ENCODE measurements around the gene BRPF3. TPM values are rescaled to one million over a fixed set of nuclear protein-coding genes. Genes with fewer than 3 reads are reported as not detected.
"Not testable (repeated sequence)": the region's sequence is repeated elsewhere in the genome, so short reads cannot be mapped to it uniquely, and the experiment has no call there.

Gene BRPF3
- total RNA-seq, 1 experiment from 2014 or later, result 16.2 TPM

DNA sequence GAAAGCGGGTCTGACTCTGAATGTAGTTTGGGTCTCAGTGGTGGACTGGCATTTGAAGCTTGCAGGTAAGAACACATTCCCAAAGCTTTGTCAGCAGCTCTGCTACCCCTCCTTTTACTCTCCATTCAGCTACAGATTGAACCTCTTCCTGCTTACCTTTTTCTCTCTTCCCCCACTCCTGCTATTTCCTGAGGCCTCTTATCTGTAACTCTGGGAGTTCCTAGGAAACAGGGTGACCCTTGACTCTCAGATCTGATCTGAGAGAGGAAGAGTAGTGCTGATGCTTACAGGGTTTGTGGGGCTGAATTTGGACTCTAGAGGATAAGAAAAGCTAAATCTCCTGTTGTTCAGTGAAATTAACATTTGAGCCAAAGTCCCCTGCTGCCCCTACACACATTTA is 21.4 kb downstream of the BRPF3 start:
- Histone ChIP-seq H3K27ac (ENCODE audit: low read length) (no peak overlapping the region), H3K9ac (ENCODE audit: low read length) (no peak overlapping the region), H3K4me2 (ENCODE audit: low read depth, low read length, poor library complexity, severe bottlenecking) (no peak overlapping the region), H2AFZ (ENCODE audit: low read length) (no peak overlapping the region), H3K4me1 (ENCODE audit: low read length) (no peaks in the 10 kb centered on the region), H3K36me3 (ENCODE audit: insufficient read depth, low read length) (peaks cover 11% of the 10 kb centered on the region; the same call in 1 of the 2 replicates), H3K79me2 (ENCODE audit: low read length) (no peaks in the 10 kb centered on the region), H3K27me3 (ENCODE audit: low read length) (no peaks in the 10 kb centered on the region), H3K4me3 (ENCODE audit: low read length) (no peak overlapping the region), H3K9me2 (replicated peaks; ENCODE audit: insufficient read depth, low read length) (no peaks in the 10 kb centered on the region), H3K9me3 (ENCODE audit: low read length) (no peaks in the 10 kb centered on the region), H4K20me1 (ENCODE audit: insufficient read depth, low read depth, low read length) (no peaks in the 10 kb centered on the region)
- DNase-seq, result no peak

DNA sequence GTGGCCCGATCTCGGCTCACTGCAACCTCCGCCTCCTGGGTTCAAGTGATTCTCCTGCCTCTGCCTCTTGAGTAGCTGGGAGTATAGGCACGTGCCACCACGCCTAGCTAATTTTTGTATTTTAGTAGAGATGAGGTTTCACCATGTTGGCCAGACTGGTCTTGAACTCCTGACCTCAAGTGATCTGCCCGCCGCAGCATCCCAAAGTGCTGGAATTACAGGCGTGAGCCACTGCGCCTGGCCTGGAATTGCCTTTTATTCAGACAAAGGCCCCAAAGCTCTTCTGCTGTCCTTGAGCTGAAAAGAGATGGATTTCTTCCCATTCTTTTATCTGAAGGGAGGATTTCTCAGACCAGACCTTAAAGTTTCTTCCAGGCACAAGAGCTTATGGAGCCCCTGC is 22.0 kb downstream of the BRPF3 start:
- not testable (repeated sequence) for H2AFZ ChIP-seq (ENCODE audit: low read length); H3K9ac ChIP-seq (ENCODE audit: low read length); H3K4me1 ChIP-seq (ENCODE audit: low read length); DNase-seq; H3K79me2 ChIP-seq (ENCODE audit: low read length); H3K4me3 ChIP-seq (ENCODE audit: low read length); H3K27ac ChIP-seq (ENCODE audit: low read length); H3K9me2 ChIP-seq (replicated peaks; ENCODE audit: insufficient read depth, low read length); H3K9me3 ChIP-seq (ENCODE audit: low read length); H4K20me1 ChIP-seq (ENCODE audit: insufficient read depth, low read depth, low read length); H3K27me3 ChIP-seq (ENCODE audit: low read length); H3K4me2 ChIP-seq (ENCODE audit: low read depth, low read length, poor library complexity, severe bottlenecking)
- peaks cover 12% of the 10 kb centered on the region; the same call in 1 of the 2 replicates for H3K36me3 ChIP-seq (ENCODE audit: insufficient read depth, low read length)

- no peaks in the 10 kb centered on the region for H3K79me2 ChIP-seq (ENCODE audit: low read length)
- no peaks in the 10 kb centered on the region for H3K9me3 ChIP-seq (ENCODE audit: low read length)
- no peaks in the 10 kb centered on the region for H4K20me1 ChIP-seq (ENCODE audit: insufficient read depth, low read depth, low read length)
- peaks cover 14% of the 10 kb centered on the region; the same call in 1 of the 2 replicates for H3K36me3 ChIP-seq (ENCODE audit: insufficient read depth, low read length)
- H3K4me1 ChIP-seq (ENCODE audit: low read length), result no peaks in the 10 kb centered on the region
- no peak overlapping the region for H3K27ac ChIP-seq (ENCODE audit: low read length)
- no peaks in the 10 kb centered on the region for H3K9me2 ChIP-seq (replicated peaks; ENCODE audit: insufficient read depth, low read length)
- DNase-seq, result no peak
- H2AFZ ChIP-seq (ENCODE audit: low read length), result no peak overlapping the region
- H3K9ac ChIP-seq (ENCODE audit: low read length), result no peak overlapping the region
- H3K4me2 ChIP-seq (ENCODE audit: low read depth, low read length, poor library complexity, severe bottlenecking), result no peak overlapping the region
- no peaks in the 10 kb centered on the region for H3K27me3 ChIP-seq (ENCODE audit: low read length)
- no peak overlapping the region for H3K4me3 ChIP-seq (ENCODE audit: low read length)
These were observed 22.5 kb downstream of the BRPF3 start for GRCh38 chr6:36219081-36219480.

DNA sequence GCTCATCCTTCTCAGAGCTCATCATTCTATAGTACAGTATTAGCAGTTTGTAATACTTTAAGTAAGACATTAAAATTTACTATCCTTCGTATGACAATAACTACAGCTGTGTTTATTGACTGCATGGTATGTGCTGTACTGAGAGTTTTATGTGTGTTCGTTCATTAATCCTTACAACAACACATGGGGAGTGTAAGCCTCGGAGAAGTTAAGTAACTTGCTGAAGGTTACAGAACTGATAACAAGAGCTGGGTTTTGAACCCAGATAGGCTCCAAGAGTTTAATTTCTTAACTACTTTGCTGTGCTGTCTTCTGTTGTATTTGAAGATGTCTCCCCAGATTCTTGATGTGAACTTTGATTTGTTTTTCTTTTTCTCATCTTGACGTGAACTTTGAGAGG is 23.7 kb downstream of the BRPF3 start:
- Histone ChIP-seq H3K4me3 (ENCODE audit: low read length) (no peak overlapping the region), H3K27me3 (ENCODE audit: low read length) (no peaks in the 10 kb centered on the region)

GRCh38 chr6:36221674-36222073 is 25.1 kb downstream of the BRPF3 start:
- Histone ChIP-seq H3K4me2 (ENCODE audit: low read depth, low read length, poor library complexity, severe bottlenecking) (no peak overlapping the region), H2AFZ (ENCODE audit: low read length) (no peak overlapping the region), H3K36me3 (ENCODE audit: insufficient read depth, low read length) (peaks cover 14% of the 10 kb centered on the region; the same call in 1 of the 2 replicates), H4K20me1 (ENCODE audit: insufficient read depth, low read depth, low read length) (no peaks in the 10 kb centered on the region), H3K4me1 (ENCODE audit: low read length) (no peaks in the 10 kb centered on the region), H3K27me3 (ENCODE audit: low read length) (no peaks in the 10 kb centered on the region), H3K9me2 (replicated peaks; ENCODE audit: insufficient read depth, low read length) (no peaks in the 10 kb centered on the region), H3K4me3 (ENCODE audit: low read length) (no peak overlapping the region), H3K27ac (ENCODE audit: low read length) (no peak overlapping the region), H3K79me2 (ENCODE audit: low read length) (no peaks in the 10 kb centered on the region), H3K9ac (ENCODE audit: low read length) (no peak overlapping the region), H3K9me3 (ENCODE audit: low read length) (no peaks in the 10 kb centered on the region)
- DNase-seq, result no peak

More for the DNA sequence above, 23.7 kb downstream of the BRPF3 start:
- Histone ChIP-seq H3K9me2 (replicated peaks; ENCODE audit: insufficient read depth, low read length) (no peaks in the 10 kb centered on the region), H4K20me1 (ENCODE audit: insufficient read depth, low read depth, low read length) (no peaks in the 10 kb centered on the region), H3K79me2 (ENCODE audit: low read length) (no peaks in the 10 kb centered on the region), H3K4me2 (ENCODE audit: low read depth, low read length, poor library complexity, severe bottlenecking) (no peak overlapping the region), H3K27ac (ENCODE audit: low read length) (no peak overlapping the region), H2AFZ (ENCODE audit: low read length) (no peak overlapping the region), H3K4me1 (ENCODE audit: low read length) (no peaks in the 10 kb centered on the region), H3K9me3 (ENCODE audit: low read length) (no peaks in the 10 kb centered on the region), H3K36me3 (ENCODE audit: insufficient read depth, low read length) (peaks cover 14% of the 10 kb centered on the region; the same call in 1 of the 2 replicates), H3K9ac (ENCODE audit: low read length) (no peak overlapping the region)
- no peak for DNase-seq

DNA sequence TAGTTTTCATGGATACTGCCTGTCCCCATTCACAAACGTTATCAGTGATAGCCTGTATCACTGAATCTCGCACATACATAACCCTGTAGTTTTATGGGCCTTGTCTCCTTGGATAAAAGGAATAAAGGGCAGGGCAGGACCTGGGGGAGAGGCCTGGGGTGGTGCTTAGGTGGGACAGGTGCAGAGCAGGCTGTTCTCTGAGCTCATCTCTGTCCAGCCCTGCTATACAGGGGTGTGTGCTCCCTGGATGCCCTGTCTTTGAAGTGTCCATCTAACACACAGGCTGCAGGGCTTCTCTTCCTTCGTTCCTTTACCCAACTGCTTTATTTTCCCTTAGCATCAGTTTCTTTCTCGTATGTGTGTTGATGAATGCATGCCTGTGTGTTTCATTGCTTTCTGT is 26.4 kb downstream of the BRPF3 start:
- no peaks in the 10 kb centered on the region for H4K20me1 ChIP-seq (ENCODE audit: insufficient read depth, low read depth, low read length)
- no peaks in the 10 kb centered on the region for H3K79me2 ChIP-seq (ENCODE audit: low read length)
- H3K4me3 ChIP-seq (ENCODE audit: low read length), result no peak overlapping the region
- H3K9me2 ChIP-seq (replicated peaks; ENCODE audit: insufficient read depth, low read length), result no peaks in the 10 kb centered on the region
- H3K4me1 ChIP-seq (ENCODE audit: low read length), result peaks cover 10% of the 10 kb centered on the region
- H3K36me3 ChIP-seq (ENCODE audit: insufficient read depth, low read length), result peaks cover 14% of the 10 kb centered on the region; the same call in 1 of the 2 replicates
- no peak overlapping the region for H3K27ac ChIP-seq (ENCODE audit: low read length)
- H2AFZ ChIP-seq (ENCODE audit: low read length), result no peak overlapping the region
- H3K27me3 ChIP-seq (ENCODE audit: low read length), result no peaks in the 10 kb centered on the region
- no peak for DNase-seq
- no peak overlapping the region for H3K9ac ChIP-seq (ENCODE audit: low read length)
- no peak overlapping the region for H3K4me2 ChIP-seq (ENCODE audit: low read depth, low read length, poor library complexity, severe bottlenecking)
- no peaks in the 10 kb centered on the region for H3K9me3 ChIP-seq (ENCODE audit: low read length)

DNA sequence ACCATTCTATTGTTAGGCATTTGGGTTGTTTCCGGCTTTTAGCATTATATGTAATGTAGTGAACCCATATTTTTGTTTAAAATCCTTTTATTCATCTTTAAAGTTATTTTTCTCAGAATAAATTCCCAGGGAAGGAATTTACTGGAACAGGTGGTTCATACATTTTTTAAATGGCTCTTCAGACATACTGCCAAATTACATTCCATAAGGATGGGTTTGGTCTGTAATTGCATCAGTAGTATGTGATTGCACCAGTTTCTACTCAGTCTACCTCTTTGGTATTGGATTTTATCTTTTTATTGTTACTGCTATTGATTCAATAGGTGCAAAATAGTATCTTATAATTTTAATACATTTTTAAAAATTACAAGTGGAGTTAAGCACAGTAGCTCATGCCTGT is 27.2 kb downstream of the BRPF3 start:
- Histone ChIP-seq H4K20me1 (ENCODE audit: insufficient read depth, low read depth, low read length) (no peaks in the 10 kb centered on the region), H3K9ac (ENCODE audit: low read length) (no peak overlapping the region), H3K4me1 (ENCODE audit: low read length) (peaks cover 18% of the 10 kb centered on the region), H3K9me2 (replicated peaks; ENCODE audit: insufficient read depth, low read length) (no peaks in the 10 kb centered on the region), H2AFZ (ENCODE audit: low read length) (no peak overlapping the region), H3K4me3 (ENCODE audit: low read length) (no peak overlapping the region), H3K79me2 (ENCODE audit: low read length) (no peaks in the 10 kb centered on the region), H3K4me2 (ENCODE audit: low read depth, low read length, poor library complexity, severe bottlenecking) (no peak overlapping the region), H3K9me3 (ENCODE audit: low read length) (no peaks in the 10 kb centered on the region), H3K27ac (ENCODE audit: low read length) (no peak overlapping the region), H3K36me3 (ENCODE audit: insufficient read depth, low read length) (peaks cover 14% of the 10 kb centered on the region; the same call in 1 of the 2 replicates), H3K27me3 (ENCODE audit: low read length) (no peaks in the 10 kb centered on the region)
- DNase-seq, result no peak

DNA sequence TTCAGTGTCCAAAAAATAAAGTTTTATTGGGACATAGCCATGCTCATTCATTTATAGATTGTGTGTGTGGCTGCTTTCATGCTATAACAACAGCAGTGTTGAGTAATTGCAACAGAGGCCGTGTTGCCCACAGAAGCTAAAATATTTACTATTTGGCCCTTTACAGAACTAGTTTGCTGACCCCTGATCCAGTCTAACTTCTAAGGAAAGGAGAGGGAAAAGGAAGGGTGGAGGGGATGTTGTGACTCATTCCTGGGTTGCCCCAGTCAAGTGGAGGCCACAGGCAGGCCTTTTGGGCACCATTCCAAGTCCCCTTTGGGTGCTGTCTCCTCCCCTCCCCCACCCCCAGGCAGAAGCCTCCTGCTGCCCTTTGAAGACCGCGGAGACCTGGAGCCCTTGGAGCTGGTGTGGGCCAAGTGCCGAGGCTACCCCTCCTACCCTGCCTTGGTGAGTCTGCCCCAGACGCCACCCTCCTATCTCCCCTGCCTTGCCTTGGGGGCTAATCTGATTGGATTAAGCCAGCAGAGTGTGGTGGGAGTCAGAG is 28.4 kb downstream of the BRPF3 start:
- Histone ChIP-seq H3K9ac (ENCODE audit: low read length) (no peak overlapping the region), H2AFZ (ENCODE audit: low read length) (no peak overlapping the region), H3K4me3 (ENCODE audit: low read length) (no peak overlapping the region), H4K20me1 (ENCODE audit: insufficient read depth, low read depth, low read length) (no peaks in the 10 kb centered on the region), H3K9me3 (ENCODE audit: low read length) (no peaks in the 10 kb centered on the region), H3K27me3 (ENCODE audit: low read length) (no peaks in the 10 kb centered on the region), H3K9me2 (replicated peaks; ENCODE audit: insufficient read depth, low read length) (no peaks in the 10 kb centered on the region), H3K4me1 (ENCODE audit: low read length) (peaks cover 31% of the 10 kb centered on the region), H3K79me2 (ENCODE audit: low read length) (no peaks in the 10 kb centered on the region), H3K27ac (ENCODE audit: low read length) (no peak overlapping the region), H3K36me3 (ENCODE audit: insufficient read depth, low read length) (peaks cover 12% of the 10 kb centered on the region; the same call in 1 of the 2 replicates), H3K4me2 (ENCODE audit: low read depth, low read length, poor library complexity, severe bottlenecking) (no peak overlapping the region)
- no peak for DNase-seq
